Measurements from ENCODE around the gene NLRP7.

NLRP7 gene

GRCh38 chr19:54873990-54874389, 73.3 kb downstream of the NLRP7 start, which contains the start of gene FCAR:
Gene FCAR, plus strand, starts transcription at chr19:54874235. Its CDS starts 55 bp downstream, at chr19:54874290.
- Histone ChIP-seq H3K4me3 (ENCODE audit: low read length in 2 of 2) (no peak within 1 kb of the TSS), H3K9ac (ENCODE audit: low read length in 2 of 2) (no peak within 1 kb of the TSS), H3K27me3 (ENCODE audit: control insufficient read depth in 1 of 2, insufficient read depth in 2 of 2, low read length in 2 of 2) (peaks cover 0 to 2% of the 10 kb centered on the region in 2 donors), H3K36me3 (ENCODE audit: control insufficient read depth in 2 of 2, insufficient read depth in 2 of 2, low read length in 2 of 2) (no peaks in the 10 kb centered on the region), H3K4me1 (ENCODE audit: control insufficient read depth, insufficient read depth, low read length) (no peaks in the 10 kb centered on the region), H3K9me3 (ENCODE audit: control insufficient read depth in 2 of 2, low read length in 2 of 2) (no peaks in the 10 kb centered on the region), H3K27ac (ENCODE audit: low read length) (no peak within 1 kb of the TSS)
